GM23338 (cell line): ENCODE data around the gene HTT. TPM values are rescaled to one million over a fixed set of nuclear protein-coding genes. Genes with fewer than 3 reads are reported as not detected.

Source experiments
- ATAC-seq: fragments of 200-7000 bp; cut with Tn5 transposase; 3 replicates; pipeline ENCODE4 v1.9.1; 2020
- DNase-seq: peaks from one replicate; pipeline ENCODE4 v3.0.0-alpha.2; 2015; ENCODE audit warnings: low spot score
- H2AFZ ChIP-seq: fragments of 200-600 bp; sonication (generic); 2 replicates; pipeline ENCODE4 v1.8.0; 2016; ENCODE audit warnings: antibody characterized with exemption, mild to moderate bottlenecking, moderate library complexity
- H3F3A ChIP-seq: fragments of 200-600 bp; sonication (generic); replicated peaks from 2 replicates; pipeline ENCODE4 v1.8.0; 2017; ENCODE audit warnings: antibody characterized with exemption, mixed run types, low read depth
- H3K27ac ChIP-seq: fragments of 200-600 bp; sonication (generic); 2 replicates; pipeline ENCODE4 v1.6.1; 2016; ENCODE audit warnings: low read depth
- H3K27me3 ChIP-seq: fragments of 200-600 bp; sonication (generic); 2 replicates; pipeline ENCODE4 v1.8.0; 2016; ENCODE audit warnings: mild to moderate bottlenecking, mixed run types, moderate library complexity; ENCODE audit not compliant: insufficient read depth
- H3K36me3 ChIP-seq: fragments of 200-600 bp; sonication (generic); 2 replicates; pipeline ENCODE4 v1.8.0; 2016; ENCODE audit warnings: mild to moderate bottlenecking; ENCODE audit not compliant: insufficient read depth
- H3K4me1 ChIP-seq: fragments of 200-600 bp; sonication (generic); 2 replicates; pipeline ENCODE4 v1.8.0; 2016; ENCODE audit warnings: mild to moderate bottlenecking, moderate library complexity; ENCODE audit not compliant: insufficient read depth
- H3K4me2 ChIP-seq: fragments of 200-600 bp; sonication (generic); 2 replicates; pipeline ENCODE4 v1.7.1; 2017; ENCODE audit warnings: mixed run types
- H3K4me3 ChIP-seq: fragments of 200-600 bp; sonication (generic); 2 replicates; pipeline ENCODE4 v1.6.1; 2016; ENCODE audit warnings: mixed run types
- H3K79me2 ChIP-seq: fragments of 200-600 bp; sonication (generic); replicated peaks from 2 replicates; pipeline ENCODE4 v1.8.0; 2017; ENCODE audit warnings: mild to moderate bottlenecking; ENCODE audit not compliant: insufficient read depth
- H3K9me2 ChIP-seq: fragments of 200-600 bp; sonication (generic); 2 replicates; pipeline ENCODE4 v1.8.0; 2017; ENCODE audit not compliant: insufficient read depth
- H4K20me1 ChIP-seq: fragments of 200-600 bp; sonication (generic); replicated peaks from 2 replicates; pipeline ENCODE4 v1.8.0; 2017; ENCODE audit warnings: mild to moderate bottlenecking; ENCODE audit not compliant: insufficient read depth
- H3K27ac Mint-ChIP-seq: 2 replicates; pipeline ENCODE4 v1.8.0; 2020; ENCODE audit warnings: inconsistent platforms, mild to moderate bottlenecking, moderate library complexity, mixed read lengths
- H3K27me3 Mint-ChIP-seq: 3 replicates; pipeline ENCODE4 v1.8.0; 2022; ENCODE audit warnings: low read depth, mild to moderate bottlenecking, moderate library complexity, mixed read lengths, inconsistent platforms; ENCODE audit not compliant: insufficient read depth, poor library complexity
- H3K36me3 Mint-ChIP-seq: 3 replicates; pipeline ENCODE4 v1.8.0; 2021; ENCODE audit warnings: low read depth, mild to moderate bottlenecking, inconsistent platforms, moderate library complexity, mixed read lengths
- H3K4me1 Mint-ChIP-seq: 3 replicates; pipeline ENCODE4 v1.8.0; 2020; ENCODE audit warnings: mild to moderate bottlenecking, inconsistent platforms, mixed read lengths
- H3K4me3 Mint-ChIP-seq: 3 replicates; pipeline ENCODE4 v1.8.0; 2021; ENCODE audit warnings: moderate library complexity, mild to moderate bottlenecking, inconsistent platforms, mixed read lengths
- H3K9me3 Mint-ChIP-seq: 3 replicates; pipeline ENCODE4 v1.8.0; 2020; ENCODE audit warnings: moderate library complexity, mild to moderate bottlenecking, inconsistent platforms, mixed read lengths
- CREB1 ChIP-seq: fragments of 250-450 bp; sonication (Bioruptor Pico); IDR thresholded peaks from 2 replicates; pipeline ENCODE4 v1.5.0; 2020; ENCODE audit warnings: low read depth, mild to moderate bottlenecking, moderate library complexity
- CTCF ChIP-seq, 2 experiments: fragments of 200-600 bp in 1 of 2; sonication (generic) in 1 of 2; conservative IDR thresholded peaks; 2 replicates each; pipeline versions ENCODE4 v1.5.1 to v1.6.1; 2016 to 2017; ENCODE audit warnings: antibody characterized with exemption in 2 of 2, low read depth in 2 of 2, mild to moderate bottlenecking in 2 of 2, moderate library complexity in 1 of 2
- ETS1 ChIP-seq: IDR thresholded peaks from 2 replicates; pipeline ENCODE4 v1.6.1; 2016; ENCODE audit warnings: antibody characterized with exemption
- EZH2 ChIP-seq: fragments of 200-600 bp; sonication (generic); IDR thresholded peaks from one replicate; pipeline ENCODE4 v1.8.0; 2017; ENCODE audit warnings: antibody characterized with exemption, mild to moderate bottlenecking, low read depth; ENCODE audit not compliant: unreplicated experiment
- JUNB ChIP-seq: IDR thresholded peaks from one replicate; pipeline ENCODE4 v1.6.1; 2016; ENCODE audit warnings: antibody characterized with exemption; ENCODE audit not compliant: unreplicated experiment
- NANOG ChIP-seq: IDR thresholded peaks from 2 replicates; pipeline ENCODE4 v1.6.1; 2016; ENCODE audit warnings: antibody characterized with exemption, borderline replicate concordance
- POLR2AphosphoS5 ChIP-seq: IDR thresholded peaks from 2 replicates; pipeline ENCODE4 v1.6.1; 2016; ENCODE audit warnings: antibody characterized with exemption, low read depth
- STAT1 ChIP-seq: IDR thresholded peaks from one replicate; pipeline ENCODE4 v1.6.1; 2016; ENCODE audit warnings: antibody characterized with exemption; ENCODE audit not compliant: unreplicated experiment
- ZNF114 ChIP-seq: fragments of 250-450 bp; sonication (Bioruptor Pico); IDR thresholded peaks from 2 replicates; pipeline ENCODE4 v1.5.0; 2020; ENCODE audit warnings: mild to moderate bottlenecking, moderate library complexity
- ZNF331 ChIP-seq: fragments of 250-450 bp; sonication (Bioruptor Pico); IDR thresholded peaks from 2 replicates; pipeline ENCODE4 v1.5.0; 2020; ENCODE audit warnings: low read depth, mild to moderate bottlenecking, moderate library complexity
- ZNF462 ChIP-seq: fragments of 250-450 bp; sonication (Bioruptor Pico); IDR thresholded peaks from 2 replicates; pipeline ENCODE4 v1.5.0; 2020; ENCODE audit warnings: mild to moderate bottlenecking, moderate library complexity
- polyA plus RNA-seq: library from polyadenylated mRNA; unstranded; fragments of >200 nt; fragmentation: Nextera tagmentation; extraction: Ambion mirVana; gene quantifications from 2 replicates; pipeline ENCODE4 v1.2.1, GENCODE V29; 2016
- total RNA-seq: library from RNA; depleted of rRNA; stranded (reverse); fragments of >200 nt; shearing (Covaris generic); gene quantifications from 2 replicates; pipeline ENCODE4 v1.2.3, GENCODE V29; 2014

HTT gene
- total and polyA plus RNA-seq, 2 experiments from 2014 or later: 26.6 to 67.7 TPM

- no peak overlapping the region for H3K27ac ChIP-seq
- H3K4me1 Mint-ChIP-seq: no peaks in the 10 kb centered on the region
- peaks cover 96% of the 10 kb centered on the region for H3K79me2 ChIP-seq
- no peak overlapping the region for H3K4me3 ChIP-seq
- no peaks in the 10 kb centered on the region for H3K27me3 Mint-ChIP-seq
- H3K4me3 Mint-ChIP-seq: no peak overlapping the region
- no peaks in the 10 kb centered on the region for H3K9me3 Mint-ChIP-seq
- H3F3A ChIP-seq: no peaks in the 10 kb centered on the region
- H4K20me1 ChIP-seq: peaks cover 62% of the 10 kb centered on the region
- H3K4me1 ChIP-seq: no peaks in the 10 kb centered on the region
- ATAC-seq: no peak
- H2AFZ ChIP-seq: no peak overlapping the region
- H3K4me2 ChIP-seq: no peak overlapping the region
- H3K36me3 Mint-ChIP-seq: peaks cover 20% of the 10 kb centered on the region
- DNase-seq: no peak
- H3K36me3 ChIP-seq: 0 out of 2 replicates have a peak, but pooled peaks cover 2% of the 10 kb centered on the region
- no peak for TF ChIP-seq ZNF114 (CRISPR knock-in tag)
- TF ChIP-seq CREB1 (CRISPR knock-in tag): no peak
- no peak for TF ChIP-seq EZH2
- no peak for TF ChIP-seq CTCF (conservative IDR thresholded peaks at IDR 0.05; ENCODE audit: low read depth in 2 of 2)
- TF ChIP-seq POLR2AphosphoS5: no peak
- TF ChIP-seq JUNB: no peak
- TF ChIP-seq STAT1: no peak
- TF ChIP-seq ETS1: no peak
- TF ChIP-seq ZNF331 (CRISPR knock-in tag): no peak
- no peak for TF ChIP-seq NANOG
- no peak for TF ChIP-seq ZNF462 (CRISPR knock-in tag)
- H3K27me3 ChIP-seq: no peaks in the 10 kb centered on the region
- no peak overlapping the region for H3K27ac Mint-ChIP-seq
- H3K9me2 ChIP-seq: no peaks in the 10 kb centered on the region
Observed at GRCh38 chr4:3083732-3084131, 9.3 kb downstream of the HTT start.
